MM.1S (cell line): Measurements from ENCODE around the gene MAD1L1.

Experiments used
- DNase-seq: peaks from one replicate; pipeline ENCODE4 v3.0.0-alpha.2; 2015
- H2AFZ ChIP-seq: fragments of 300-600 bp; sonication (generic); 2 replicates; pipeline ENCODE4 v1.6.0; 2016; ENCODE audit warnings: antibody characterized with exemption, low read length
- H3F3A ChIP-seq: fragments of 300-600 bp; sonication (generic); 2 replicates; pipeline ENCODE4 v1.6.1; 2016; ENCODE audit warnings: mild to moderate bottlenecking, antibody characterized with exemption, low read length, moderate library complexity, mixed read lengths; ENCODE audit not compliant: insufficient read depth
- H3K27ac ChIP-seq: fragments of 300-600 bp; sonication (generic); 2 replicates; pipeline ENCODE4 v1.5.1; 2016; ENCODE audit warnings: mild to moderate bottlenecking, low read length
- H3K27me3 ChIP-seq: fragments of 300-600 bp; sonication (generic); replicated peaks from 2 replicates; pipeline ENCODE4 v1.6.0; 2016; ENCODE audit warnings: low read length; ENCODE audit not compliant: insufficient read depth
- H3K36me3 ChIP-seq: fragments of 300-600 bp; sonication (generic); replicated peaks from 2 replicates; pipeline ENCODE4 v1.6.1; 2016; ENCODE audit warnings: mild to moderate bottlenecking, low read length, mixed read lengths; ENCODE audit not compliant: insufficient read depth
- H3K4me1 ChIP-seq: fragments of 300-600 bp; sonication (generic); 2 replicates; pipeline ENCODE4 v1.6.1; 2016; ENCODE audit warnings: low read length, mixed read lengths
- H3K4me2 ChIP-seq: fragments of 300-600 bp; sonication (generic); 2 replicates; pipeline ENCODE4 v1.6.0; 2016; ENCODE audit warnings: low read depth, low read length
- H3K4me3 ChIP-seq: fragments of 300-600 bp; sonication (generic); 2 replicates; pipeline ENCODE4 v1.5.1; 2016; ENCODE audit warnings: low read length, mixed read lengths
- H3K79me2 ChIP-seq: fragments of 300-600 bp; sonication (generic); 2 replicates; pipeline ENCODE4 v1.6.1; 2016; ENCODE audit warnings: mixed run types, low read length, mixed read lengths
- H3K9ac ChIP-seq: fragments of 300-600 bp; sonication (generic); 2 replicates; pipeline ENCODE4 v1.6.1; 2016; ENCODE audit warnings: low read length, mixed read lengths
- H3K9me2 ChIP-seq: fragments of 300-600 bp; sonication (generic); replicated peaks from 2 replicates; pipeline ENCODE4 v1.6.1; 2016; ENCODE audit warnings: mild to moderate bottlenecking, low read length, mixed read lengths; ENCODE audit not compliant: insufficient read depth
- H3K9me3 ChIP-seq: fragments of 300-600 bp; sonication (generic); replicated peaks from 2 replicates; pipeline ENCODE4 v1.6.1; 2016; ENCODE audit warnings: mild to moderate bottlenecking, low read length, mixed read lengths; ENCODE audit not compliant: insufficient read depth
- H4K20me1 ChIP-seq: fragments of 300-600 bp; sonication (generic); 2 replicates; pipeline ENCODE4 v1.6.1; 2016; ENCODE audit warnings: mild to moderate bottlenecking, low read length, moderate library complexity, mixed read lengths; ENCODE audit not compliant: insufficient read depth
- EZH2 ChIP-seq: fragments of 300-600 bp; sonication (generic); optimal IDR thresholded peaks from 2 replicates; pipeline ENCODE3; 2017; ENCODE audit warnings: low read depth, mild to moderate bottlenecking, antibody characterized with exemption, low read length, mixed read lengths
- EZH2phosphoT487 ChIP-seq: fragments of 300-600 bp; sonication (generic); IDR thresholded peaks from 2 replicates; pipeline ENCODE4 v1.6.1; 2018; ENCODE audit warnings: antibody characterized with exemption, low read length
- TF ChIP-seq, protein P1 (sequence below): fragments of 300-600 bp; sonication (generic); IDR thresholded peaks from 2 replicates; pipeline ENCODE4 v1.5.1; 2016; ENCODE audit warnings: antibody characterized with exemption, low read length, mixed read lengths

Gene MAD1L1

DNA sequence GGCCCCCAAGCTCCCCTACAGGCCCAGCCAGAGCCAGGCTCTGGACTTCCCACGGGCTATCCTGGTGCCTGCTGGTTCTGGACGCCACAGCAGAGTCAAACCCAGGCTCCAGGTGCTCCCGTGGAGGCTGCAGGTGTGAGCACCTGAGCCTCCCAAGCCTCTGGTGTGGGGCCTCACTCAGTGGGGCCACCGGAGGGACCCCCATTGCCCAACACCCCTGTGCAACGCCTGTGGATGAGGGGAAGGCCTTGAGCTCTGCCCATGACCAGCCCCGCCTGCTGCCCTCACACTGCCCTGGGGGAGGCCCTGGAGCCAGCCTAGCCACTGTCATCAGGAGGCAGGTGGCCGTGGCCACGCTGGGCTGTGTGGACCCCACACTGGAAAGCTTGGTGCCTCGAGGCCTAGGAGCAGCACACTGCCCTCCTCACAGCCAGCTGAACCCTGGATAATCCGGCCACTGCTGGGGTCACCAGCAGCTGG, 229.3 kb downstream of the MAD1L1 start:
- Histone ChIP-seq H3K9me3 (no peaks in the 10 kb centered on the region), H3F3A (no peaks in the 10 kb centered on the region), H3K4me2 (no peak overlapping the region), H4K20me1 (no peaks in the 10 kb centered on the region), H2AFZ (no peak overlapping the region), H3K79me2 (no peaks in the 10 kb centered on the region), H3K27ac (no peak overlapping the region), H3K9me2 (no peaks in the 10 kb centered on the region), H3K36me3 (no peaks in the 10 kb centered on the region), H3K4me1 (no peaks in the 10 kb centered on the region), H3K9ac (no peak overlapping the region), H3K27me3 (no peaks in the 10 kb centered on the region), H3K4me3 (no peak overlapping the region)
- no peak for DNase-seq
- no peak for TF ChIP-seq EZH2
- TF ChIP-seq, protein P1, sequence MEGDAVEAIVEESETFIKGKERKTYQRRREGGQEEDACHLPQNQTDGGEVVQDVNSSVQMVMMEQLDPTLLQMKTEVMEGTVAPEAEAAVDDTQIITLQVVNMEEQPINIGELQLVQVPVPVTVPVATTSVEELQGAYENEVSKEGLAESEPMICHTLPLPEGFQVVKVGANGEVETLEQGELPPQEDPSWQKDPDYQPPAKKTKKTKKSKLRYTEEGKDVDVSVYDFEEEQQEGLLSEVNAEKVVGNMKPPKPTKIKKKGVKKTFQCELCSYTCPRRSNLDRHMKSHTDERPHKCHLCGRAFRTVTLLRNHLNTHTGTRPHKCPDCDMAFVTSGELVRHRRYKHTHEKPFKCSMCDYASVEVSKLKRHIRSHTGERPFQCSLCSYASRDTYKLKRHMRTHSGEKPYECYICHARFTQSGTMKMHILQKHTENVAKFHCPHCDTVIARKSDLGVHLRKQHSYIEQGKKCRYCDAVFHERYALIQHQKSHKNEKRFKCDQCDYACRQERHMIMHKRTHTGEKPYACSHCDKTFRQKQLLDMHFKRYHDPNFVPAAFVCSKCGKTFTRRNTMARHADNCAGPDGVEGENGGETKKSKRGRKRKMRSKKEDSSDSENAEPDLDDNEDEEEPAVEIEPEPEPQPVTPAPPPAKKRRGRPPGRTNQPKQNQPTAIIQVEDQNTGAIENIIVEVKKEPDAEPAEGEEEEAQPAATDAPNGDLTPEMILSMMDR, result no peak
- TF ChIP-seq EZH2phosphoT487, result no peak

DNA sequence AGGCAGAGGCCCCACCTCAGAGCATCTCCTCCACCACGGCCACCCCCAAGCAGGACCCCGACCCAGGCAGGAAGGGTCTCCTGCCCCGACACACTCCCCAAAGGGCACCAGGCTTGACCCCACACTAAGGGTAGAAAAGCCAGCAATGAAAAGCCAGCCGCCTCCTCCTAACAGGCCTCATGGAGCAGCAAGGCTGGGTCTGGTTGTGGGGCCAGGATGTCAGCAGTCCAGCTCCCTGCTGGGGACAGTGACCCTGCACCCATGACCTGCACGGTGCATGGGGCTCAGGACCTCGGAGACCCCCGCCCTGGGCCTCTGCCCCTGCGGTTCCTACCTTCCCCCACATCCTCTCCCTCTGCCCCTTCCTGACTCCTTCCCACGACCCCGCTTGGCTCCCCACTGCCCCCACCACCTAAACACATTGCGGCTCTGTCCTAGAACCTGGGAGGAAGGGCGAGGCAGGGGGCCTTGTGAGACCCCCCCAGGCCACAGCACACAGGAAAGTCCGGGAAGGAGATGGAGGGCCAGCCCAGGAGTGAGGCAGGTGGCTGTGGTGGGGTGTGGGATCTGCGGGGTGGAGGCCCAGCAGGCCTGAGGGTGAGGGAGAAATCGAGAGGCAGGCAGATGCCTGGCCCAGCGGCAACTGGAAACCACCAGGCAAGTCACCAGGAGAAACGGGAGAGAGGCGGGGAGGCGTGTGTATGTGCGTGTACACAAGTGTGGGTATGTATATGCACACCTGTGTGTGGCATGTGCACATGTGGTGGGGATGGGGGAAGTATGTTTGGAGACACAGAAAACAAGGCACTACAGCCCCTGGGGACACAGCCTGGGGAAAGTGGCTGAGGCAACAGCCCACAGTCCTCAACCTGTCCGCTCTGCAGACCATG, 229.9 kb downstream of the MAD1L1 start:
- Histone ChIP-seq H3K79me2 (no peaks in the 10 kb centered on the region), H3K9ac (no peak overlapping the region), H3K4me2 (no peak overlapping the region), H3K9me3 (no peaks in the 10 kb centered on the region), H3K36me3 (no peaks in the 10 kb centered on the region), H3K4me3 (no peak overlapping the region), H3K27me3 (no peaks in the 10 kb centered on the region), H4K20me1 (no peaks in the 10 kb centered on the region), H3K4me1 (no peaks in the 10 kb centered on the region), H3K9me2 (no peaks in the 10 kb centered on the region), H3K27ac (no peak overlapping the region), H3F3A (no peaks in the 10 kb centered on the region), H2AFZ (no peak overlapping the region)
- TF ChIP-seq EZH2 (no peak), EZH2phosphoT487 (no peak)
- TF ChIP-seq, protein P1, result no peak
- no peak for DNase-seq

DNA sequence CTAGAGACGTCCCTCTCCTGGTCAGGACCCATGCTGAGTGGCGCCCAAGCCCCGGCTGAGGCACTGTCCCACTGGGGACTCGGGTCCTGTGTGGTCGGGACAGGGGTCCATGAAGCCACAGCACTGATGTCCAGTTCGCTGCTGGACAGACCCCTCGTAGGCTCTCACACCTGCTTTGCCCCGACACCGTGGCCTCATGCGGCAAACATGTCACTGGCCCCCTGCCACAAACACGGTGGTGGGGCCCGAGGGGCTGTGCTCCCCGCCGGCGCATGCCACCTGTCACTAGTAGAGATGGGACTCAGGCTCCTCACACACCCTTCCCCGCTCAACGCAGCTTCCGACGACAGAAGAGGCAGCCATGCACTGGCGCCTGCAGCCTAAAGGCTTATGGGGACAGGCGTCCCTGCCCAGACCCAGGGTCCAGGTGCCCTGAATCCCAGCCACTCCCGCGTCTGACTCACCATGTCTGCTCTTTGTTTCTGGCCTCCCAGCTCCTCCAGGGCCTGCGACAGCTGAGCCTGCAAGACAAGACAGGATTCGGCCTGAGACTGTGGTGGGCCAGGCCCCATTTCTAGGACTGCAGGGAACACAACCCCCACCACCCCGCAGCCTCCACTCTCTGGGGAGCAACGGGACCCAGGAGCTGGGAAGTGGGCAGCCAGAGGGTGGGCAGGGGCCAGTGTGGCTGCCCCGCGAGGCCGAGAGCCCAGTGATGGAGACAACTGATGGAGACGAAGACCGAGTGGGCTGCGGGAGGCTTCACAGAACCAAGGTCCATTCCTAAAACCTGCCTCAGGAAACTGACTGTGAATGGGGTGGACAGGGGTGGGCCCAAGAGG, 230.9 kb downstream of the MAD1L1 start:
- no peak overlapping the region for H3K4me2 ChIP-seq
- no peak overlapping the region for H2AFZ ChIP-seq
- no peak for DNase-seq
- no peak overlapping the region for H3K4me3 ChIP-seq
- H3F3A ChIP-seq, result no peaks in the 10 kb centered on the region
- TF ChIP-seq EZH2phosphoT487, result no peak
- TF ChIP-seq, protein P1, result no peak
- TF ChIP-seq EZH2, result no peak
- no peaks in the 10 kb centered on the region for H3K9me3 ChIP-seq
- H3K27me3 ChIP-seq, result no peaks in the 10 kb centered on the region
- no peaks in the 10 kb centered on the region for H3K4me1 ChIP-seq
- no peaks in the 10 kb centered on the region for H3K36me3 ChIP-seq
- H3K27ac ChIP-seq, result no peak overlapping the region
- H4K20me1 ChIP-seq, result no peaks in the 10 kb centered on the region
- H3K79me2 ChIP-seq, result no peaks in the 10 kb centered on the region
- no peak overlapping the region for H3K9ac ChIP-seq
- H3K9me2 ChIP-seq, result no peaks in the 10 kb centered on the region
